Gastroesophageal sphincter (tissue), 4 donors: ENCODE measurements around the gene ERBB4. TPM values are rescaled to one million over a fixed set of nuclear protein-coding genes. Genes with fewer than 3 reads are reported as not detected.

Experiments
- ATAC-seq: fragments of 150-250 bp; one replicate; pipeline ENCODE4 v1.9.1; 2016; ENCODE audit warnings: mild to moderate bottlenecking, moderate library complexity
- H3K27ac ChIP-seq, 4 donors: fragments of 200-600 bp; sonication (generic) in 3 of 4; 1 replicate in 3 of 4; 2 replicates in 1 of 4; pipeline ENCODE4 v1.5.1; 2016 to 2019
- H3K27me3 ChIP-seq: fragments of 200-600 bp; sonication (generic); one replicate; pipeline ENCODE4 v1.5.1; 2019
- H3K36me3 ChIP-seq, 2 donors: fragments of 200-600 bp; sonication (generic); one replicate each; pipeline ENCODE4 v1.5.1; 2019; ENCODE audit warnings: control low read depth in 1 of 2
- H3K4me1 ChIP-seq, 3 donors: fragments of 200-600 bp; sonication (generic); 1 replicate in 2 of 3; 2 replicates in 1 of 3; pipeline ENCODE4 v1.5.1; 2016 to 2019; ENCODE audit warnings: control low read depth in 2 of 3
- H3K4me3 ChIP-seq, 2 donors: fragments of 200-600 bp; sonication (generic); one replicate each; pipeline ENCODE4 v1.5.1; 2019; ENCODE audit warnings: mild to moderate bottlenecking in 1 of 2, moderate library complexity in 1 of 2
- H3K9me3 ChIP-seq, 3 donors: fragments of 200-600 bp; sonication (generic); one replicate each; pipeline ENCODE4 v1.5.1; 2017 to 2019; ENCODE audit warnings: control low read depth in 2 of 3
- EP300 ChIP-seq: sonication (generic); formaldehyde crosslinking; IDR thresholded peaks from one replicate; pipeline ENCODE4 v1.6.1; 2017; ENCODE audit warnings: antibody characterized with exemption, mild to moderate bottlenecking
- POLR2A ChIP-seq, 2 donors: fragments of 450-650 bp; IDR thresholded peaks; one replicate each; pipeline ENCODE4 v1.6.1; 2017; ENCODE audit warnings: antibody characterized with exemption in 2 of 2, mild to moderate bottlenecking in 2 of 2, moderate library complexity in 1 of 2
- POLR2AphosphoS5 ChIP-seq: sonication (generic); formaldehyde crosslinking; IDR thresholded peaks from one replicate; pipeline ENCODE4 v1.6.1; 2017; ENCODE audit warnings: antibody characterized with exemption
- WGBS, 2 donors: methylation state at CpG; one replicate each; pipeline ENCODE4 v1.1.5; 2018; ENCODE audit warnings: low coverage in 1 of 2; 5-methylcytosine and 5-hydroxymethylcytosine counted together
- total RNA-seq, 4 donors: library from RNA; depleted of rRNA; stranded (reverse); fragments of >200 nt; gene quantifications; one replicate each; pipeline ENCODE4 v1.1.0, GENCODE V29; 2016
- TF ChIP-seq, protein P1 (sequence below), 4 experiments: fragments of 200-600 bp in 2 of 4; fragments of 450-650 bp in 2 of 4; sonication (generic) in 1 of 4; IDR thresholded peaks; one replicate each; pipeline ENCODE4 v1.5.1; 2017 to 2019; ENCODE audit warnings: antibody characterized with exemption in 4 of 4, mild to moderate bottlenecking in 2 of 4, moderate library complexity in 2 of 4

ERBB4 gene
- total RNA-seq, 4 donors from 2014 or later, result 0.16 to 0.92 (median 0.50) TPM

DNA sequence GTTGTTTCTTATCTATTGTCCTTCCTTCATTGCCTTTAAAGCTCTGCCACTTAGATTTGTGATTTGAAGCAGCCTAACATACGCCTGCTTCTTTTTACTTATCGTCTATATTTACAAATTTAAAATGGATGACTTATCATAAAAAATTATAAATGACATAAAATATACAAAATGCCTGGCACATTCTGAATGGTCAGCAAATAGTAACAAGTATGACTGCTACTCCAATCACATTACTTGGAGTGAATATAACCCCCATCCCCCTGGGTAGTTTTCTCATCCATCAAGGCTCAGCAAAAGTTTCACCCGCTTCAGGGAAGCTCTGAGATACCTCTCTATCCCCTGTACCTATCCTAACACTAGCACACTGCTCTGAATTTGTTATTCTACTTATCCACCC, 708.9 kb downstream of the ERBB4 start:
- WGBS, 2 donors, result 51 to 52% methylated on average over 3 of the region's 3 CpGs
- ATAC-seq, result no peak

DNA sequence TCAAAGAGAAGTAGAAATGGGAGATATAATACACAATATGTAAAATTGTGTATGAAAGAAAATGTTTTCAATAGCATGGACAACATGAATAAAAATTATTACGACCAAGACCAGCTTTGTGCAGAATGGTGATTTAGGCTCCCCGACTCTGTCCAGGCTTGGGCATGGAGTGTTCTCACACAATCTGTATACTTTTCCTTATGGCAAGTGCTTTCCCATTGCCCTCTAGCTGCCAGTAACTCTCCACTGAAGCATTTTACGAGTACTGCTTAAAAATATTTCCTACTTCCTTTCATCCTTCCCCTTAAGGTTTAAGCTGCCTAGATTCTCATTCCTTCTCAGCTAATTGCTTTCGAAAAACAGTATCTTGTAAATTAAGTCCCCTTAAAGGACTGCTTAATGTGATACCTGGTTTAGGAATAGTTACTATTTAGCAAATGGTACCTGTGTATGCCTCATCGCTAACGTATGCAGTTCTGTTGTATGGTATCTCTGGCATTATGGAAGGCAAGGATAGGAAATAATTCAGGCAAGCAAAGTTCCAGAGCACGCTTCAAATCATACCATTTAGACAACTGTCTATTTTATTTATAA, 714.6 kb downstream of the ERBB4 start:
- Histone ChIP-seq H3K27ac (no peak overlapping the region), H3K4me1 (no peaks in the 10 kb centered on the region), H3K9me3 (peaks cover 0 to 8% (median 0%) of the 10 kb centered on the region in 3 donors), H3K27me3 (no peaks in the 10 kb centered on the region), H3K4me3 (no peak overlapping the region), H3K36me3 (no peaks in the 10 kb centered on the region)
- no peak for ATAC-seq
- TF ChIP-seq EP300 (no peak), POLR2A (IDR thresholded peaks at IDR 0.05) (no peak), POLR2AphosphoS5 (no peak)
- TF ChIP-seq, protein P1, sequence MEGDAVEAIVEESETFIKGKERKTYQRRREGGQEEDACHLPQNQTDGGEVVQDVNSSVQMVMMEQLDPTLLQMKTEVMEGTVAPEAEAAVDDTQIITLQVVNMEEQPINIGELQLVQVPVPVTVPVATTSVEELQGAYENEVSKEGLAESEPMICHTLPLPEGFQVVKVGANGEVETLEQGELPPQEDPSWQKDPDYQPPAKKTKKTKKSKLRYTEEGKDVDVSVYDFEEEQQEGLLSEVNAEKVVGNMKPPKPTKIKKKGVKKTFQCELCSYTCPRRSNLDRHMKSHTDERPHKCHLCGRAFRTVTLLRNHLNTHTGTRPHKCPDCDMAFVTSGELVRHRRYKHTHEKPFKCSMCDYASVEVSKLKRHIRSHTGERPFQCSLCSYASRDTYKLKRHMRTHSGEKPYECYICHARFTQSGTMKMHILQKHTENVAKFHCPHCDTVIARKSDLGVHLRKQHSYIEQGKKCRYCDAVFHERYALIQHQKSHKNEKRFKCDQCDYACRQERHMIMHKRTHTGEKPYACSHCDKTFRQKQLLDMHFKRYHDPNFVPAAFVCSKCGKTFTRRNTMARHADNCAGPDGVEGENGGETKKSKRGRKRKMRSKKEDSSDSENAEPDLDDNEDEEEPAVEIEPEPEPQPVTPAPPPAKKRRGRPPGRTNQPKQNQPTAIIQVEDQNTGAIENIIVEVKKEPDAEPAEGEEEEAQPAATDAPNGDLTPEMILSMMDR (IDR thresholded peaks at IDR 0.05), result no peak
- WGBS, 2 donors, result 63 to 75% methylated on average over 4 to 7 of the region's 7 CpGs

More for the DNA sequence above, 708.9 kb downstream of the ERBB4 start:
- Histone ChIP-seq H3K36me3 (no peaks in the 10 kb centered on the region), H3K4me3 (no peak overlapping the region), H3K4me1 (no peaks in the 10 kb centered on the region), H3K27me3 (no peaks in the 10 kb centered on the region), H3K9me3 (no peaks in the 10 kb centered on the region), H3K27ac (no peak overlapping the region)
- TF ChIP-seq, protein P1 (IDR thresholded peaks at IDR 0.05), result no peak
- TF ChIP-seq POLR2A (IDR thresholded peaks at IDR 0.05), result no peak
- TF ChIP-seq EP300, result no peak

DNA sequence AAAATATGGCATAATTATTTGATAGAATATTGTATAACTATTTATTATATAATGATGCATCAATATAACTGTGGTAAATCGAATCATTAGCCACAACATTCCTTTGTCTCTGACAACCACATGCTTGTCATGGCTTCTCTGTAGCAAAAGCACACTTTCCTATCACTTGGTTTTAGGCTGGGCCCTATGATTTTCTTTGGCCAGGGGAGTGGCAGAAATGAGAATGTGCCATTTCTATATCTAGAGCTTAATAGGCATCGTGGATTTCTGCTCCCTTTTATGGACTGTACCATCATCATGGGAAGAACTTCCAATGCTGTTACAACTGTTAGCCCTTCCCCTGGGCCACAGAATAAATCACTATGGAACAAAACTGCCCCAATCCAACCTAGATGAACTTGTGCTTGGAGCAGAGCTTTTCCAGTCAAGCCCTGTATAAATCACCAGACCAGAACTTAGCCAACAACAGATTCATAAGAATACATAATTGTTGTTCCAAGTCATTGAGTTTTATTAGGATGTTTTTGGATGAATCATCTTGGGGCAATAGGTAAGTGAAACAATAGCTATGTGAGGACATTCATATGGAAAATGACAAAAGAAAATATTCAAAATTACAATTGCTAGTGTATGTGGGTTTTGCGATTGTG, 715.8 kb downstream of the ERBB4 start:
- H3K36me3 ChIP-seq, result no peaks in the 10 kb centered on the region
- no peak for ATAC-seq
- H3K9me3 ChIP-seq, result peaks cover 0 to 8% (median 0%) of the 10 kb centered on the region in 3 donors
- no peaks in the 10 kb centered on the region for H3K4me1 ChIP-seq
- no peaks in the 10 kb centered on the region for H3K27me3 ChIP-seq
- TF ChIP-seq, protein P1 (IDR thresholded peaks at IDR 0.05), result no peak
- no peak for TF ChIP-seq EP300
- no peak for TF ChIP-seq POLR2A (IDR thresholded peaks at IDR 0.05)
- no peak for TF ChIP-seq POLR2AphosphoS5
- H3K27ac ChIP-seq, result no peak overlapping the region
- no peak overlapping the region for H3K4me3 ChIP-seq
- WGBS, 2 donors, result 63 to 64% methylated on average over 3 of the region's 3 CpGs

DNA sequence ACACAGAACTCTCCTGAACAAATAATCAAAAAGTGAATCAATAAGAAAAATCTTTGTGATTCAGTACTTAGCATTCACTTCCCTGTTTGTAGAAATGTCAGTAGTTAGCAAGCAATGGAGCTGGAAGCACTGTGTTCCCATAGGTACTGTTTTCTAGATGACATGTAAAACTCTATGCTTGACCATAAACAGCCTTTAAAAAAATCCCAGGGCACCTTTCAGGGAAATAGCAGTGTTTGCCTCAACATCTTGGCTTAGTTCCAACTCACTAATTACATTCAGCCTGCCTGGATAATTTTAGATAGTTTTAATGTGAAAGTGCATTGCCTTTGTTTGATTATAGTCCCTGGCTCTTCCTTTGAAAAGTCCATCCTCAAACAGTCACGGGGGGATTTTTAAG, 721.8 kb downstream of the ERBB4 start:
- no peak overlapping the region for H3K27ac ChIP-seq
- peaks cover 0 to 6% (median 0%) of the 10 kb centered on the region in 3 donors for H3K9me3 ChIP-seq
- no peaks in the 10 kb centered on the region for H3K4me1 ChIP-seq
- TF ChIP-seq POLR2A (IDR thresholded peaks at IDR 0.05) (no peak), EP300 (no peak)
- TF ChIP-seq, protein P1 (IDR thresholded peaks at IDR 0.05), result no peak
- H3K4me3 ChIP-seq, result no peak overlapping the region
- 9 to 40% methylated on average over 1 of the region's 1 CpG for WGBS, 2 donors
- no peak for ATAC-seq
- no peaks in the 10 kb centered on the region for H3K36me3 ChIP-seq
- no peaks in the 10 kb centered on the region for H3K27me3 ChIP-seq

DNA sequence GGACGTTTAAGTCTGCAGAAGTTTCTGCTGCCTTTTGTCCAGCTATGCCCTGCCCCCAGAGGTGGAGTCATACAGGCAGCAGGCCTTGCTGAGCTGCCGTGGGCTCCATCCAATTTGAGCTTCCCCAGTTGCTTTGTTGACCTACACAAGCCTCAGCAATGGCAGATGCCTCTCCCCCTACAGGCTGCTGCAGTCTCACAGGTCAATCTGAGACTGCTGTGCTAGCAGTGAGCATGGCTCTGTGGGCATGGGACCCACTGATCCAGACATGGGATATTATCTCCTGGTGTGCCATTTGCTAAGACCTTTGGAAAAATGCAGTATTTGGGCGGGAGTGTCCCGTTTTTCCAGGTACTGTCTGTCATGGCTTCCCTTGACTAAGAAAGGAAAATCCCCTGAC, 726.0 kb downstream of the ERBB4 start:
- H3K9me3 ChIP-seq, result no peaks in the 10 kb centered on the region
- whole genome bisulfite sequencing, 2 donors, result 60% methylated on average over 1 of the region's 4 CpGs; no CpG with 5 or more reads in 1 of the 2 donors
- no peak overlapping the region for H3K4me3 ChIP-seq
- no peaks in the 10 kb centered on the region for H3K36me3 ChIP-seq
- H3K4me1 ChIP-seq, result no peaks in the 10 kb centered on the region
- no peak overlapping the region for H3K27ac ChIP-seq
- H3K27me3 ChIP-seq, result no peaks in the 10 kb centered on the region
- ATAC-seq, result no peak
- TF ChIP-seq POLR2AphosphoS5 (no peak), POLR2A (IDR thresholded peaks at IDR 0.05) (no peak), EP300 (no peak)
- TF ChIP-seq, protein P1 (IDR thresholded peaks at IDR 0.05), result no peak
